Fibroblast of lung (primary cell): ENCODE results near the gene MELTF.

Experiments used
- EZH2 ChIP-seq: IDR thresholded peaks from 2 replicates; pipeline ENCODE4 v1.5.1; 2012; ENCODE audit warnings: low read length, control low read depth, mild to moderate bottlenecking; ENCODE audit errors: missing control alignments
- TF ChIP-seq, protein P1 (sequence below), 2 donors: IDR thresholded peaks in 1 of 2; conservative IDR thresholded peaks in 1 of 2; 1 replicate in 1 of 2; 2 replicates in 1 of 2; pipeline ENCODE4 v1.5.1; 2011 to 2012; ENCODE audit warnings: low read length in 2 of 2, control low read depth in 1 of 2, inconsistent platforms in 1 of 2, low read depth in 1 of 2, mild to moderate bottlenecking in 1 of 2

DNA sequence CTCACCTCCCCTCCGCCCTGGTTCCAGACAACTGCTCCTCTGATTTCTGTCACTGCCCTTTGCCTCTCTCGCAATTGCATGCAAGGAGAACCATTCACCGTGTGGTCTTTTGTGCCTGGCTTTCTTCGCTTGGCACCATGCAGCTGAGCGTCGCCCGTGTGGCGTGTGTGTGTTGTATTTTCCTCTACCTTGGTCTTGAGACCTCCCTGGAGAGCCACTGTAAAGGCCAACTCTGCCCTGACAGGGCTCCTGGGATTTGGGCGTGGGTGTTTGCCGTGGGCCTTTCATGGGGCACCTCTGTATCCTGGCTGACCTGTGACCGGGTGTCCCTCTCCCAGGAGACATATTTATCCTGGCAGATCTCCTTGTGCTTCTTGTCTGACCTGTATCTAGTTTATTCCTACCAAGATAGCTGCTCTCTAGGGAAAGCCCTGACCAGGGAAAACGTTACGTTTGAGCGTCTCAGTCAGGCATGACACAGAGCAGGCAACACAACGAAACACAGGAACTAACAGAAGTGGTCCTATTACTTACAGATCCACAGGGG lies 59.0 kb downstream of the MELTF start:
- TF ChIP-seq, protein P1, sequence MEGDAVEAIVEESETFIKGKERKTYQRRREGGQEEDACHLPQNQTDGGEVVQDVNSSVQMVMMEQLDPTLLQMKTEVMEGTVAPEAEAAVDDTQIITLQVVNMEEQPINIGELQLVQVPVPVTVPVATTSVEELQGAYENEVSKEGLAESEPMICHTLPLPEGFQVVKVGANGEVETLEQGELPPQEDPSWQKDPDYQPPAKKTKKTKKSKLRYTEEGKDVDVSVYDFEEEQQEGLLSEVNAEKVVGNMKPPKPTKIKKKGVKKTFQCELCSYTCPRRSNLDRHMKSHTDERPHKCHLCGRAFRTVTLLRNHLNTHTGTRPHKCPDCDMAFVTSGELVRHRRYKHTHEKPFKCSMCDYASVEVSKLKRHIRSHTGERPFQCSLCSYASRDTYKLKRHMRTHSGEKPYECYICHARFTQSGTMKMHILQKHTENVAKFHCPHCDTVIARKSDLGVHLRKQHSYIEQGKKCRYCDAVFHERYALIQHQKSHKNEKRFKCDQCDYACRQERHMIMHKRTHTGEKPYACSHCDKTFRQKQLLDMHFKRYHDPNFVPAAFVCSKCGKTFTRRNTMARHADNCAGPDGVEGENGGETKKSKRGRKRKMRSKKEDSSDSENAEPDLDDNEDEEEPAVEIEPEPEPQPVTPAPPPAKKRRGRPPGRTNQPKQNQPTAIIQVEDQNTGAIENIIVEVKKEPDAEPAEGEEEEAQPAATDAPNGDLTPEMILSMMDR (conservative IDR thresholded peaks at IDR 0.05 in 1 of 2, IDR thresholded peaks at IDR 0.05 in 1 of 2; ENCODE audit: low read depth in 1 of 2, low read length in 2 of 2): no peak
- no peak for TF ChIP-seq EZH2
